ENCODE results near the gene LRRC75A. TPM values are rescaled to one million over a fixed set of nuclear protein-coding genes. Genes with fewer than 3 reads are reported as not detected.

Gene LRRC75A
- total and polyA plus RNA-seq, 11 donors, result 0.37 to 2.5 (median 0.85) TPM

GRCh38 chr17:16435925-16436886 lies 55.8 kb downstream of the LRRC75A start:
- TF ChIP-seq POLR2A (IDR thresholded peaks at IDR 0.05), result no peak
- no peak for TF ChIP-seq CTCF (IDR thresholded peaks at IDR 0.05)
- H3K27ac ChIP-seq, result no peak overlapping the region
- WGBS, 4 donors, result 68 to 76% (median 74%) methylated on average over 14 of the region's 14 CpGs

GRCh38 chr17:16434662-16435061 lies 57.3 kb downstream of the LRRC75A start:
- peaks cover 0 to 8% (median 3%) of the 10 kb centered on the region in 12 donors for H3K4me1 ChIP-seq
- H3K9me3 ChIP-seq, result no peaks in the 10 kb centered on the region
- DNase-seq (no peak), ATAC-seq (no peak)
- no peak overlapping the region for H3K4me3 ChIP-seq
- H3K36me3 ChIP-seq, result peaks cover 0 to 26% (median 0%) of the 10 kb centered on the region in 9 donors
- intact Hi-C loops (cut with DNase I), result loop anchor here in 3 of 10 donors (5.0 kb wide), 2 partner anchors 52 to 103 kb away; partner anchors contain the start of gene UBB (in 2 of the 3)
- WGBS, 4 donors, result 62 to 75% (median 70%) methylated on average over 5 to 8 of the region's 8 CpGs
- TF ChIP-seq CTCF (IDR thresholded peaks at IDR 0.05) (no peak), POLR2A (IDR thresholded peaks at IDR 0.05) (no peak)
- no peaks in the 10 kb centered on the region for H3K27me3 ChIP-seq
- no peak overlapping the region for H3K27ac ChIP-seq

More at GRCh38 chr17:16435925-16436886, 55.8 kb downstream of the LRRC75A start:
- DNase-seq (no peak), ATAC-seq (no peak)
- no peaks in the 10 kb centered on the region for H3K9me3 ChIP-seq
- intact Hi-C loops (cut with DNase I), result loop anchor here in 3 of 10 donors (5.0 kb wide), 2 partner anchors 54 to 101 kb away; partner anchors contain the start of gene UBB (in 2 of the 3)
- no peaks in the 10 kb centered on the region for H3K27me3 ChIP-seq
- H3K4me1 ChIP-seq, result peaks cover 4 to 23% (median 18%) of the 10 kb centered on the region in 12 donors
- H3K36me3 ChIP-seq, result peaks cover 0 to 27% (median 5%) of the 10 kb centered on the region in 9 donors
- no peak overlapping the region for H3K4me3 ChIP-seq

- WGBS, 4 donors, result 72 to 93% (median 88%) methylated on average over 4 to 5 of the region's 5 CpGs
- DNase-seq, result no peak
- Histone ChIP-seq H3K27me3 (no peaks in the 10 kb centered on the region), H3K9me3 (no peaks in the 10 kb centered on the region), H3K4me1 (peaks cover 0 to 5% (median 0%) of the 10 kb centered on the region in 12 donors), H3K27ac (no peak overlapping the region), H3K4me3 (no peak overlapping the region), H3K36me3 (peaks cover 0 to 35% (median 6%) of the 10 kb centered on the region in 9 donors)
- TF ChIP-seq POLR2A (IDR thresholded peaks at IDR 0.05), result no peak
- TF ChIP-seq CTCF (IDR thresholded peaks at IDR 0.05), result no peak
- intact Hi-C loops (cut with DNase I), result no loop called here
- ATAC-seq, result no peak
These were observed 58.5 kb downstream of the LRRC75A start for GRCh38 chr17:16433514-16433913.

GRCh38 chr17:16432017-16432416 lies 60.0 kb downstream of the LRRC75A start:
- H3K27ac ChIP-seq, result no peak overlapping the region
- no peak overlapping the region for H3K4me3 ChIP-seq
- H3K36me3 ChIP-seq, result peaks cover 0 to 50% (median 20%) of the 10 kb centered on the region in 9 donors
- no peak for ATAC-seq
- WGBS, 4 donors, result 93 to 96% (median 93%) methylated on average over 12 to 15 of the region's 15 CpGs
- TF ChIP-seq POLR2A (IDR thresholded peaks at IDR 0.05), result no peak
- no peak for TF ChIP-seq CTCF (IDR thresholded peaks at IDR 0.05)
- H3K27me3 ChIP-seq, result no peaks in the 10 kb centered on the region
- no peaks in the 10 kb centered on the region for H3K9me3 ChIP-seq
- H3K4me1 ChIP-seq, result no peaks in the 10 kb centered on the region
- DNase-seq, result no peak
- intact Hi-C loops (cut with DNase I), result no loop called here

Measured in heart left ventricle (tissue), 16 donors.